ENCODE results near the gene ATP5PB. TPM values are rescaled to one million over a fixed set of nuclear protein-coding genes. Genes with fewer than 3 reads are reported as not detected.

The ATP5PB gene
- total RNA-seq, 1 experiment from 2014 or later, result 323 TPM

DNA sequence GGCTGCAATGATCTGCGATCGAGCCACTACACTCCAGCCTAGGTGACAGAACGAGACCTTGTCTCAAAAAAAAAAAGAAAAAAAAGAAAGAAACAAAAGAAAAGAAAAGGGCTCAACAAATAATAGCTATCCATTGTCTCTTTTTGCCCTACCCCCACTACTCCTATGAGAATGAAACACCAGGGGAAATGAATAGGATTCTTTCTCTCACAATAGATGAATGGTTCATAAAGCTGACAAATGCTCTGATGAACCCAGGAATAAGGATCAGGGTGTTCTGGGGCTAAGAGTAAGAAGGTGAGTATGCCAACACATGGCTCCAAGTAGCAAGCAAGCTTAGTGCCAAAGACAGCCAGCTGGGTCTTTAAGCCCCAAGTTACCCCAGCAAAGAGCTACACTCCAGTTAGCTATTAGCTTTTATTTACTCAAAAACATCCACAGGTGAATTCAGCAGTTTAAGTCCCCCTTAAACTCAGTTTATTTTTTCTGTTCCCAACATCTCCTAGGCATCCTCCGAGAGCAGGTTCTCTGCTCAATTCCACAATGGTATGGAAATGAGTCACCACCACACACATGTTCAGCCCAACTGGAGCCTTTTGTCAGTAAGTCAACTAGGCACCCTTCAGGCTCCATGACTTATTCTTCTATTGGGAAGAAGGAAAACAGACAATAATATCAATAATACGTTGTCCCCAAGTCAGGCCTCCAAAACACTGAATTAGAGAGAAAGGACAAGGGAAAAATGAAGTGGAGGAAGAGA, 49.9 kb downstream of the ATP5PB start:
- H3K4me1 ChIP-seq (ENCODE audit: control insufficient read depth in 1 of 2, insufficient read depth in 2 of 2, low read length in 2 of 2), result no peaks in the 10 kb centered on the region
- DNase-seq (ENCODE audit: low read depth, low spot score), result no peak
- RAD21 ChIA-PET (ENCODE audit: low non-redundant PET in 1 of 2, low total read pairs in 2 of 2, uncharacterized antibody in 2 of 2, unreplicated experiment in 2 of 2), result no interaction called here
- H3K9ac ChIP-seq (ENCODE audit: low read length), result no peak overlapping the region
- H3K27me3 ChIP-seq (ENCODE audit: insufficient read depth, low read length), result no peaks in the 10 kb centered on the region
- no peak overlapping the region for H2AFZ ChIP-seq (ENCODE audit: low read depth, low read length, poor library complexity, severe bottlenecking)
- no peaks in the 10 kb centered on the region for H4K20me1 ChIP-seq (ENCODE audit: insufficient read depth)
- TF ChIP-seq ZFX (IDR thresholded peaks at IDR 0.05), result no peak
- TF ChIP-seq ZNF274 (IDR thresholded peaks at IDR 0.05; ENCODE audit: low read depth, low read length), result no peak
- TF ChIP-seq CBX3 (IDR thresholded peaks at IDR 0.05; ENCODE audit: low read depth), result no peak
- no peak for TF ChIP-seq RAD21 (IDR thresholded peaks at IDR 0.05; ENCODE audit: low read depth)
- TF ChIP-seq FOSL1 (IDR thresholded peaks at IDR 0.05; ENCODE audit: low read depth), result no peak
- TF ChIP-seq, protein P1, sequence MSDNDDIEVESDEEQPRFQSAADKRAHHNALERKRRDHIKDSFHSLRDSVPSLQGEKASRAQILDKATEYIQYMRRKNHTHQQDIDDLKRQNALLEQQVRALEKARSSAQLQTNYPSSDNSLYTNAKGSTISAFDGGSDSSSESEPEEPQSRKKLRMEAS (IDR thresholded peaks at IDR 0.05), result no peak
- no peak for TF ChIP-seq YY1 (IDR thresholded peaks at IDR 0.05; ENCODE audit: extremely low read depth, insufficient replicate concordance, low read depth, low read length)
- no peak for TF ChIP-seq POLR2AphosphoS5 (IDR thresholded peaks at IDR 0.05; ENCODE audit: low read depth, low read length)
- no peak for TF ChIP-seq SRF (IDR thresholded peaks at IDR 0.05; ENCODE audit: low read depth)
- TF ChIP-seq EZH2phosphoT487 (IDR thresholded peaks at IDR 0.05; ENCODE audit: borderline replicate concordance), result no peak
- no peak for TF ChIP-seq ELF1 (IDR thresholded peaks at IDR 0.05; ENCODE audit: borderline replicate concordance, low read depth)
- TF ChIP-seq SIN3A (IDR thresholded peaks at IDR 0.05; ENCODE audit: low read depth), result no peak
- TF ChIP-seq, protein P2, sequence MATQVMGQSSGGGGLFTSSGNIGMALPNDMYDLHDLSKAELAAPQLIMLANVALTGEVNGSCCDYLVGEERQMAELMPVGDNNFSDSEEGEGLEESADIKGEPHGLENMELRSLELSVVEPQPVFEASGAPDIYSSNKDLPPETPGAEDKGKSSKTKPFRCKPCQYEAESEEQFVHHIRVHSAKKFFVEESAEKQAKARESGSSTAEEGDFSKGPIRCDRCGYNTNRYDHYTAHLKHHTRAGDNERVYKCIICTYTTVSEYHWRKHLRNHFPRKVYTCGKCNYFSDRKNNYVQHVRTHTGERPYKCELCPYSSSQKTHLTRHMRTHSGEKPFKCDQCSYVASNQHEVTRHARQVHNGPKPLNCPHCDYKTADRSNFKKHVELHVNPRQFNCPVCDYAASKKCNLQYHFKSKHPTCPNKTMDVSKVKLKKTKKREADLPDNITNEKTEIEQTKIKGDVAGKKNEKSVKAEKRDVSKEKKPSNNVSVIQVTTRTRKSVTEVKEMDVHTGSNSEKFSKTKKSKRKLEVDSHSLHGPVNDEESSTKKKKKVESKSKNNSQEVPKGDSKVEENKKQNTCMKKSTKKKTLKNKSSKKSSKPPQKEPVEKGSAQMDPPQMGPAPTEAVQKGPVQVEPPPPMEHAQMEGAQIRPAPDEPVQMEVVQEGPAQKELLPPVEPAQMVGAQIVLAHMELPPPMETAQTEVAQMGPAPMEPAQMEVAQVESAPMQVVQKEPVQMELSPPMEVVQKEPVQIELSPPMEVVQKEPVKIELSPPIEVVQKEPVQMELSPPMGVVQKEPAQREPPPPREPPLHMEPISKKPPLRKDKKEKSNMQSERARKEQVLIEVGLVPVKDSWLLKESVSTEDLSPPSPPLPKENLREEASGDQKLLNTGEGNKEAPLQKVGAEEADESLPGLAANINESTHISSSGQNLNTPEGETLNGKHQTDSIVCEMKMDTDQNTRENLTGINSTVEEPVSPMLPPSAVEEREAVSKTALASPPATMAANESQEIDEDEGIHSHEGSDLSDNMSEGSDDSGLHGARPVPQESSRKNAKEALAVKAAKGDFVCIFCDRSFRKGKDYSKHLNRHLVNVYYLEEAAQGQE (IDR thresholded peaks at IDR 0.05; ENCODE audit: low read depth), result no peak
- no peak for TF ChIP-seq JUND (IDR thresholded peaks at IDR 0.05)
- no peak for TF ChIP-seq CEBPB (IDR thresholded peaks at IDR 0.05; ENCODE audit: low read depth)
- TF ChIP-seq, protein P3, sequence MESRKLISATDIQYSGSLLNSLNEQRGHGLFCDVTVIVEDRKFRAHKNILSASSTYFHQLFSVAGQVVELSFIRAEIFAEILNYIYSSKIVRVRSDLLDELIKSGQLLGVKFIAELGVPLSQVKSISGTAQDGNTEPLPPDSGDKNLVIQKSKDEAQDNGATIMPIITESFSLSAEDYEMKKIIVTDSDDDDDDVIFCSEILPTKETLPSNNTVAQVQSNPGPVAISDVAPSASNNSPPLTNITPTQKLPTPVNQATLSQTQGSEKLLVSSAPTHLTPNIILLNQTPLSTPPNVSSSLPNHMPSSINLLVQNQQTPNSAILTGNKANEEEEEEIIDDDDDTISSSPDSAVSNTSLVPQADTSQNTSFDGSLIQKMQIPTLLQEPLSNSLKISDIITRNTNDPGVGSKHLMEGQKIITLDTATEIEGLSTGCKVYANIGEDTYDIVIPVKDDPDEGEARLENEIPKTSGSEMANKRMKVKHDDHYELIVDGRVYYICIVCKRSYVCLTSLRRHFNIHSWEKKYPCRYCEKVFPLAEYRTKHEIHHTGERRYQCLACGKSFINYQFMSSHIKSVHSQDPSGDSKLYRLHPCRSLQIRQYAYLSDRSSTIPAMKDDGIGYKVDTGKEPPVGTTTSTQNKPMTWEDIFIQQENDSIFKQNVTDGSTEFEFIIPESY (IDR thresholded peaks at IDR 0.05; ENCODE audit: extremely low read depth, insufficient replicate concordance, low read length), result no peak
- TF ChIP-seq, protein P4, sequence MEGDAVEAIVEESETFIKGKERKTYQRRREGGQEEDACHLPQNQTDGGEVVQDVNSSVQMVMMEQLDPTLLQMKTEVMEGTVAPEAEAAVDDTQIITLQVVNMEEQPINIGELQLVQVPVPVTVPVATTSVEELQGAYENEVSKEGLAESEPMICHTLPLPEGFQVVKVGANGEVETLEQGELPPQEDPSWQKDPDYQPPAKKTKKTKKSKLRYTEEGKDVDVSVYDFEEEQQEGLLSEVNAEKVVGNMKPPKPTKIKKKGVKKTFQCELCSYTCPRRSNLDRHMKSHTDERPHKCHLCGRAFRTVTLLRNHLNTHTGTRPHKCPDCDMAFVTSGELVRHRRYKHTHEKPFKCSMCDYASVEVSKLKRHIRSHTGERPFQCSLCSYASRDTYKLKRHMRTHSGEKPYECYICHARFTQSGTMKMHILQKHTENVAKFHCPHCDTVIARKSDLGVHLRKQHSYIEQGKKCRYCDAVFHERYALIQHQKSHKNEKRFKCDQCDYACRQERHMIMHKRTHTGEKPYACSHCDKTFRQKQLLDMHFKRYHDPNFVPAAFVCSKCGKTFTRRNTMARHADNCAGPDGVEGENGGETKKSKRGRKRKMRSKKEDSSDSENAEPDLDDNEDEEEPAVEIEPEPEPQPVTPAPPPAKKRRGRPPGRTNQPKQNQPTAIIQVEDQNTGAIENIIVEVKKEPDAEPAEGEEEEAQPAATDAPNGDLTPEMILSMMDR (IDR thresholded peaks at IDR 0.05 in 2 of 3, conservative IDR thresholded peaks at IDR 0.05 in 1 of 3; ENCODE audit: borderline replicate concordance in 1 of 3, insufficient read depth in 1 of 3, low read depth in 2 of 3, low read length in 2 of 3), result no peak
- no peak for TF ChIP-seq TCF7L2 (IDR thresholded peaks at IDR 0.05; ENCODE audit: borderline replicate concordance, extremely low read depth, insufficient read depth, insufficient read length)
- TF ChIP-seq EGR1 (IDR thresholded peaks at IDR 0.05; ENCODE audit: low read depth), result no peak
- H3K4me3 ChIP-seq (replicated peaks in 1 of 2; ENCODE audit: low read depth in 1 of 2, low read length in 2 of 2), result no peak overlapping the region
- intact Hi-C loops (cut with micrococcal nuclease), result no loop called here
- ATAC-seq, result no peak
- no peaks in the 10 kb centered on the region for H3K36me3 ChIP-seq (ENCODE audit: control insufficient read depth in 1 of 2, insufficient read depth in 2 of 2, low read length in 2 of 2)
- H3K4me2 ChIP-seq (ENCODE audit: low read length), result no peak overlapping the region
- H3K79me2 ChIP-seq (ENCODE audit: insufficient read depth, low read length), result no peaks in the 10 kb centered on the region
- no peaks in the 10 kb centered on the region for H3K9me2 ChIP-seq (ENCODE audit: insufficient read depth)
- CTCF ChIA-PET, result interaction anchor here (3.3 kb wide), 1 partner anchor 9 kb away, joined by 26 read pairs; no protein-coding TSS in a partner anchor
- no peak overlapping the region for H3K27ac ChIP-seq (ENCODE audit: low read depth, low read length)
- H3K9me3 ChIP-seq (ENCODE audit: control insufficient read depth in 1 of 2, insufficient read depth in 1 of 2, low read depth in 1 of 2, low read length in 2 of 2), result no peaks in the 10 kb centered on the region
- no TSS peak for BruUV-seq (replicated peaks)
- POLR2A ChIA-PET, result interaction anchor here (3.0 kb wide), 1 partner anchor 9 kb away, joined by 11 read pairs; no protein-coding TSS in a partner anchor

Data from HCT116 (cell line).